ENCODE data around the gene IGSF3.

- TF ChIP-seq MAX (IDR thresholded peaks at IDR 0.05; ENCODE audit: low read depth, low read length) (no peak), POLR2A (IDR thresholded peaks at IDR 0.05; ENCODE audit: extremely low read depth, insufficient read length) (no peak), CTCF (IDR thresholded peaks at IDR 0.05; ENCODE audit: low read depth, low read length) (no peak)
Observed at GRCh38 chr1:116568662-116569380, 98.7 kb downstream of the IGSF3 start.
